HepG2 (cell line): ENCODE data around the gene POLE4. TPM values are rescaled to one million over a fixed set of nuclear protein-coding genes. Genes with fewer than 3 reads are reported as not detected.
A peak's percentile ranks its signal among the peaks of the same experiment; 100 is the strongest.

Experiments used
- EP300 ChIP-seq, 3 experiments: sonication (generic) in 1 of 3; formaldehyde crosslinking in 1 of 3; IDR thresholded peaks; 2 replicates each; pipeline versions ENCODE4 v1.5.1 to v1.6.1; 2011 to 2020; ENCODE audit warnings: low read depth in 2 of 3, low read length in 2 of 3, borderline replicate concordance in 1 of 3, improper control_type of control experiment in 1 of 3, mild to moderate bottlenecking in 1 of 3, missing genetic modification reagents in 1 of 3, moderate library complexity in 1 of 3
- REST ChIP-seq, 2 experiments: IDR thresholded peaks; 2 replicates each; pipeline ENCODE4 v1.6.1; 2011 to 2012; ENCODE audit warnings: low read length in 2 of 2, borderline replicate concordance in 1 of 2, low read depth in 1 of 2, mild to moderate bottlenecking in 1 of 2, moderate library complexity in 1 of 2
- SAP130 ChIP-seq: IDR thresholded peaks from 2 replicates; pipeline ENCODE4 v1.6.1; 2016; ENCODE audit warnings: low read depth
- STAT6 ChIP-seq: sonication (generic); formaldehyde crosslinking; IDR thresholded peaks from 2 replicates; pipeline ENCODE4 v1.4.0; 2020; ENCODE audit warnings: missing genetic modification reagents, mild to moderate bottlenecking, borderline replicate concordance
- ZIK1 ChIP-seq: sonication (generic); formaldehyde crosslinking; IDR thresholded peaks from 2 replicates; pipeline ENCODE4 v1.5.0; 2020; ENCODE audit warnings: mild to moderate bottlenecking, low read depth, missing genetic modification reagents, borderline replicate concordance
- ZNF318 ChIP-seq: sonication (generic); formaldehyde crosslinking; IDR thresholded peaks from 2 replicates; pipeline ENCODE4 v1.4.0; 2020; ENCODE audit warnings: mild to moderate bottlenecking, missing genetic modification reagents
- polyA plus RNA-seq, 8 experiments: library from polyadenylated mRNA; depleted of rRNA in 3 of 8; stranded (reverse) in 7 of 8; unstranded in 1 of 8; fragments of >200 nt; fragmentation: Illumina TruSeq in 4 of 8; extraction: Trizol in 4 of 8; gene quantifications; 2 replicates each; pipeline versions ENCODE4 v1.2.1 to v1.2.3, GENCODE V29; 2011 to 2016; ENCODE audit warnings: low read depth in 4 of 8, missing spikeins in 1 of 8, mixed read lengths in 1 of 8; ENCODE audit not compliant: insufficient read depth in 1 of 8
- total RNA-seq, 5 experiments: library from RNA; depleted of rRNA; stranded (reverse); fragments of >200 nt; fragmentation: Illumina TruSeq; extraction: Trizol; gene quantifications; 2 replicates each; pipeline ENCODE4 v1.2.3, GENCODE V29; 2016; ENCODE audit warnings: low read depth in 1 of 5
- TF ChIP-seq, protein P1 (sequence below): sonication (generic); formaldehyde crosslinking; IDR thresholded peaks from 2 replicates; pipeline ENCODE4 v1.5.0; 2020; ENCODE audit warnings: mild to moderate bottlenecking, low read depth, missing genetic modification reagents, borderline replicate concordance
- TF ChIP-seq, protein P2 (sequence below): sonication (generic); formaldehyde crosslinking; IDR thresholded peaks from 2 replicates; pipeline ENCODE4 v1.4.0; 2020; ENCODE audit warnings: mild to moderate bottlenecking, missing genetic modification reagents

Gene POLE4
- total and polyA plus RNA-seq, 2 of the 13 experiments (the other 11 are each of a cell fraction or from before 2014, with no cell fraction given): 106 to 116 TPM

DNA sequence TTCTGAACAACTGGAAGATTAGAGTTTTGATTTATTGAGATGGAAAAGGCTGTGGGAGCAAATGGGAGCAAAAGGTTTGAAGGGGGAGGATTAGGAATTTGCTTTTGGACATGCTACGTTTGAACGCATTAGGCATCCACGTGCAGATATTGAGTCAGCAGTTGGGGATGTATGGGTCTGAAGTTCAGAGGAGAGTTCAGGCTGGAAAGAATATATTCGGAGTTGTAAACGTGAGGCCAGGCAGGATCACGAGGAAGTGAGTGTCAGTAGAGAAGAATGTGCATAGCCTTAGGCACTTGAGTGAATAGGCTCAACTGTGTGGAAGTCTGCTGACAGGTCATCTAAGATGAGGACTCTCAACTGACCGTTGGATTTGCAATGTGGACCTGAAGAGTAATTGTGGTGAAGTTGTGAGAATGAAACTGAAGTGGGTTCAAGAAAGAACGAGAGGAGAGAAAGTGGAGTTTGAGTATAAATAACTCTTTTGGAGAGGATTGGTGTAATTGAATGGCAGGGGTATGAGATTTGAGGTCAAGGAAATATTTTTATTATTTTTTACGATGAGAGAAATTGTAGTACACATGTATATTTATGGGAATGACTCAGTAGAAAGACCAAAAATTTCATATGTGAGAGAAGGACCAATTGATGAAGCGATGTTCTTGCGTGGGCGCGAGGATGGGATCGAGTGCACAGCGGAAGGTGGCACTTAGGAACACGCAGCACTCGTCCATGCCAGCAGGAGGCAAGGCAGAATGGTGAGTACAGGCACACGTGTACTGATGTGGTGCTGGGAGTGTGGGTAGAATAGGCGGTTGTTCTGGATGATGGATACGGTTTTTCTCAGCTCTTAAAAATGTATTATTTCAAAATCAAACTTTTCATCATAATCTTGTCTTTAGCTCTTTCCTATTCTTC lies 40.5 kb upstream of the POLE4 start (continued):
- TF ChIP-seq ZNF318 (CRISPR knock-in tag) (no peak), SAP130 (CRISPR knock-in tag) (peak; percentile 94), ZIK1 (no peak), EP300 (IDR thresholded peaks at IDR 0.05; ENCODE audit: low read depth in 2 of 2, low read length in 2 of 2) (peak; percentile 48 to 77; a peak in 2 of 4 replicates), EP300 (CRISPR knock-in tag; IDR thresholded peaks at IDR 0.05; ENCODE audit: borderline replicate concordance) (peak; percentile 74), STAT6 (CRISPR knock-in tag) (no peak), REST (IDR thresholded peaks at IDR 0.05; ENCODE audit: borderline replicate concordance in 1 of 2, low read depth in 1 of 2, low read length in 2 of 2) (no peak)
- TF ChIP-seq, protein P1, sequence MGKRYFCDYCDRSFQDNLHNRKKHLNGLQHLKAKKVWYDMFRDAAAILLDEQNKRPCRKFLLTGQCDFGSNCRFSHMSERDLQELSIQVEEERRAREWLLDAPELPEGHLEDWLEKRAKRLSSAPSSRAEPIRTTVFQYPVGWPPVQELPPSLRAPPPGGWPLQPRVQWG (CRISPR knock-in tag): no peak
- TF ChIP-seq, protein P2, sequence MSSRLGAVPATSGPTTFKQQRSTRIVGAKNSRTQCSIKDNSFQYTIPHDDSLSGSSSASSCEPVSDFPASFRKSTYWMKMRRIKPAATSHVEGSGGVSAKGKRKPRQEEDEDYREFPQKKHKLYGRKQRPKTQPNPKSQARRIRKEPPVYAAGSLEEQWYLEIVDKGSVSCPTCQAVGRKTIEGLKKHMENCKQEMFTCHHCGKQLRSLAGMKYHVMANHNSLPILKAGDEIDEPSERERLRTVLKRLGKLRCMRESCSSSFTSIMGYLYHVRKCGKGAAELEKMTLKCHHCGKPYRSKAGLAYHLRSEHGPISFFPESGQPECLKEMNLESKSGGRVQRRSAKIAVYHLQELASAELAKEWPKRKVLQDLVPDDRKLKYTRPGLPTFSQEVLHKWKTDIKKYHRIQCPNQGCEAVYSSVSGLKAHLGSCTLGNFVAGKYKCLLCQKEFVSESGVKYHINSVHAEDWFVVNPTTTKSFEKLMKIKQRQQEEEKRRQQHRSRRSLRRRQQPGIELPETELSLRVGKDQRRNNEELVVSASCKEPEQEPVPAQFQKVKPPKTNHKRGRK (CRISPR knock-in tag): no peak
